Prostate gland (tissue), 2 donors: ENCODE data around the gene CFAP61.

Source experiments
- POLR2A ChIP-seq: fragments of 450-650 bp; IDR thresholded peaks from one replicate; pipeline ENCODE4 v1.6.1; 2016; ENCODE audit warnings: antibody characterized with exemption, mild to moderate bottlenecking
- POLR2AphosphoS5 ChIP-seq: sonication (generic); formaldehyde crosslinking; IDR thresholded peaks from one replicate; pipeline ENCODE4 v1.6.1; 2017; ENCODE audit warnings: antibody characterized with exemption
- TF ChIP-seq, protein P1 (sequence below), 4 experiments: fragments of 200-600 bp in 2 of 4; fragments of 450-650 bp in 2 of 4; sonication (generic) in 2 of 4; IDR thresholded peaks; 1 replicate in 3 of 4; 2 replicates in 1 of 4; pipeline ENCODE4 v1.5.1; 2016 to 2019; ENCODE audit warnings: antibody characterized with exemption in 4 of 4, mild to moderate bottlenecking in 2 of 4, moderate library complexity in 2 of 4

DNA sequence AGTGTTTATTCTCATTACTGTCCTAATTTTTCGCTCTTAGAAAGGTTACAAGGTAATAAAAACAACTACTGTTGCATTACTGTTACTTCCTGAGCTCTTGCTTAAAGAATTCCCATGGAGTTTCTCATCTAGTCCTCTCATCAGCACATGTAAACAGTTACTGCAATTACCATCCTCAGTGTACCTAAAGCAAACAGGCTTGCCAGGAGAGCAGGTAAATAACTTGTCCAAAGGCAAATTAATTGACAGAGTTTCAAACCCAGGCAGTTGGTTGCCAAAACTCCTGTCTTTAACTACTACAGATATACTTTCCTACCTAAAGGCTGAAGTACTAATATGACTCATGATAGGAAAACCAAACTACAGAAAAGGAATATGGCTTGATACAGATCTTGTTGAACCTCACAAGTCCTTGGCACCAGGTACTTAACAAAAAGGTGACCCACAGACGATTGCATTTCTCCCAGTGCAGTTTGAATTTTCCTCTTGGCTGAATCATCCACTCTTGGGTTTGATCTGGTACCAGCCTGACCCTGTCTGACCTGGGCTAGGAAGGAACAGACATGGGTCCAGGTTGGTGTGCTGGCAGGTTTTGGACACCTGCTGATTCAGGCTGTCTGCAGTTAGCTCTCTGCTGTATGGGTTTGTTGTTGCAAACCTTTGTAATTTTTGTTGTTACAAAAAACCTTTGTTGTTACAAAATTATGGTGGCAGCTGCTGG, 153.0 kb downstream of the CFAP61 start:
- TF ChIP-seq, protein P1, sequence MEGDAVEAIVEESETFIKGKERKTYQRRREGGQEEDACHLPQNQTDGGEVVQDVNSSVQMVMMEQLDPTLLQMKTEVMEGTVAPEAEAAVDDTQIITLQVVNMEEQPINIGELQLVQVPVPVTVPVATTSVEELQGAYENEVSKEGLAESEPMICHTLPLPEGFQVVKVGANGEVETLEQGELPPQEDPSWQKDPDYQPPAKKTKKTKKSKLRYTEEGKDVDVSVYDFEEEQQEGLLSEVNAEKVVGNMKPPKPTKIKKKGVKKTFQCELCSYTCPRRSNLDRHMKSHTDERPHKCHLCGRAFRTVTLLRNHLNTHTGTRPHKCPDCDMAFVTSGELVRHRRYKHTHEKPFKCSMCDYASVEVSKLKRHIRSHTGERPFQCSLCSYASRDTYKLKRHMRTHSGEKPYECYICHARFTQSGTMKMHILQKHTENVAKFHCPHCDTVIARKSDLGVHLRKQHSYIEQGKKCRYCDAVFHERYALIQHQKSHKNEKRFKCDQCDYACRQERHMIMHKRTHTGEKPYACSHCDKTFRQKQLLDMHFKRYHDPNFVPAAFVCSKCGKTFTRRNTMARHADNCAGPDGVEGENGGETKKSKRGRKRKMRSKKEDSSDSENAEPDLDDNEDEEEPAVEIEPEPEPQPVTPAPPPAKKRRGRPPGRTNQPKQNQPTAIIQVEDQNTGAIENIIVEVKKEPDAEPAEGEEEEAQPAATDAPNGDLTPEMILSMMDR (IDR thresholded peaks at IDR 0.05), result no peak
- TF ChIP-seq POLR2A, result no peak
- no peak for TF ChIP-seq POLR2AphosphoS5
